ENCODE results near the gene OGT.

- TF ChIP-seq EP300 (IDR thresholded peaks at IDR 0.05) (no peak), POLR2A (IDR thresholded peaks at IDR 0.05) (no peak), CTCF (IDR thresholded peaks at IDR 0.05) (no peak), POLR2AphosphoS5 (IDR thresholded peaks at IDR 0.05) (no peak)
Observed at GRCh38 chrX:71533516-71533850, 579 bp downstream of the OGT start.

Data from gastroesophageal sphincter (tissue), 3 donors.